ENCODE results near the gene GRIPAP1.

Gene GRIPAP1

DNA sequence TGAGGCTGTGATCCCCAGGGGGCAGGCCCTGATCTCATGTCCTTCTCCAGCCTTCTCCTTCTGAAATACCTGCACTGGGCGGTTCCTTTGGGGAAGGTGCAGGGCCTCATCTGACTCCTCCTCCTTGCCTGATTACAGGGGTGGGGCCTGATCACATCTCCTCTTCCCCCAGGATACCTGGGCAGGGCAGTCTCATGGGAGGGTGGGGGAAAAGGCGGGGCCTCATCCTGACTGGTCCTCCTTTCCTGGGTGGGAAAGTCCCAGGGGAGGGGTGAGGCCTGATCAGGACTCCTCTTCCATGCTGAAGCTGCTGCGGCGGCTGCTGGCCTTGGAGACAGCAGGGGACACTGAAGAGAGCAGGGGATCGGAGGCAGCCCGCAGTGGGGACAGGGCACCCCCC is 27.8 kb upstream of the GRIPAP1 start:
- H3K27me3 ChIP-seq (replicated peaks; ENCODE audit: control insufficient read depth, insufficient read depth, low read length), result no peaks in the 10 kb centered on the region
- DNase-seq (ENCODE audit: extremely low read depth, insufficient read length), result no peak
- no peak overlapping the region for H3K4me3 ChIP-seq (replicated peaks; ENCODE audit: low read depth, low read length)
- H3K36me3 ChIP-seq (ENCODE audit: control insufficient read depth, insufficient read depth, low read length), result peaks cover 8% of the 10 kb centered on the region
- TF ChIP-seq, protein P1, sequence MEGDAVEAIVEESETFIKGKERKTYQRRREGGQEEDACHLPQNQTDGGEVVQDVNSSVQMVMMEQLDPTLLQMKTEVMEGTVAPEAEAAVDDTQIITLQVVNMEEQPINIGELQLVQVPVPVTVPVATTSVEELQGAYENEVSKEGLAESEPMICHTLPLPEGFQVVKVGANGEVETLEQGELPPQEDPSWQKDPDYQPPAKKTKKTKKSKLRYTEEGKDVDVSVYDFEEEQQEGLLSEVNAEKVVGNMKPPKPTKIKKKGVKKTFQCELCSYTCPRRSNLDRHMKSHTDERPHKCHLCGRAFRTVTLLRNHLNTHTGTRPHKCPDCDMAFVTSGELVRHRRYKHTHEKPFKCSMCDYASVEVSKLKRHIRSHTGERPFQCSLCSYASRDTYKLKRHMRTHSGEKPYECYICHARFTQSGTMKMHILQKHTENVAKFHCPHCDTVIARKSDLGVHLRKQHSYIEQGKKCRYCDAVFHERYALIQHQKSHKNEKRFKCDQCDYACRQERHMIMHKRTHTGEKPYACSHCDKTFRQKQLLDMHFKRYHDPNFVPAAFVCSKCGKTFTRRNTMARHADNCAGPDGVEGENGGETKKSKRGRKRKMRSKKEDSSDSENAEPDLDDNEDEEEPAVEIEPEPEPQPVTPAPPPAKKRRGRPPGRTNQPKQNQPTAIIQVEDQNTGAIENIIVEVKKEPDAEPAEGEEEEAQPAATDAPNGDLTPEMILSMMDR (IDR thresholded peaks at IDR 0.05; ENCODE audit: insufficient read depth, low read length, poor library complexity, severe bottlenecking), result no peak

DNA sequence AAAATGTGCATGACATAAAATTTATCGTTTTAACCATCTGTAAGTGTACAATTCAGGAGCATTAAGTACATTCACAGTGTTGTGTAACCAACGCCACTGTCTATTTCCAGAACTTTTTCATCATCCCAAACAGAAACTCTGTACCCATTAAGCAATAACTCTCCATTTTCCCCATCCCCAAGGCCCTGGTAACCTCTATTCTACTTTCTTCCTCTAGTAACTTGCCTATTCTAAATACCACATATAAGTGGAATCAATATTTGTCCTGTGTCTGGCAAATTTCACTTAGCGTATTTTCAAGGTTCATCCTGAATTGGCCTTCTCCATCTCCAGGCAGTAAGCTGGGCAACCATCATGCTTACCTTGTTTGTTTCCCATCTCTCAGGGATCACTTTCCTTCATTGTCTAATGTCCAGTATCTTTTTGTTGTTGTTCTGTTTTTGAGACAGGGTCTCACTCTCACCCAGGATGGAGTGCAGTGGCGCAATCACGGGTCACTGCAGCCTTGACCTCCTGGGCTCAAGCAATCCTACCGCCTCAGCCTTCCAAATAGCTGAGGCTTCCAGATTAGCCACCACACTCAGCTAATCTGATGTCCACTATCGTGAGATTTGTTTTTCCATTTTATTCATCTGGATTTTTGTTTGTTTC is 17.7 kb upstream of the GRIPAP1 start:
- TF ChIP-seq, protein P1 (IDR thresholded peaks at IDR 0.05; ENCODE audit: insufficient read depth, low read length, poor library complexity, severe bottlenecking), result no peak
- DNase-seq (ENCODE audit: extremely low read depth, insufficient read length), result no peak
- Histone ChIP-seq H3K4me3 (replicated peaks; ENCODE audit: low read depth, low read length) (no peak overlapping the region), H3K27me3 (replicated peaks; ENCODE audit: control insufficient read depth, insufficient read depth, low read length) (no peaks in the 10 kb centered on the region), H3K36me3 (ENCODE audit: control insufficient read depth, insufficient read depth, low read length) (peaks cover 1% of the 10 kb centered on the region; the same call in 1 of the 2 replicates)

- Histone ChIP-seq H3K36me3 (ENCODE audit: control insufficient read depth, insufficient read depth, low read length) (no peaks in the 10 kb centered on the region), H3K27me3 (replicated peaks; ENCODE audit: control insufficient read depth, insufficient read depth, low read length) (no peaks in the 10 kb centered on the region), H3K4me3 (replicated peaks; ENCODE audit: low read depth, low read length) (no peak overlapping the region)
- TF ChIP-seq, protein P1 (IDR thresholded peaks at IDR 0.05; ENCODE audit: insufficient read depth, low read length, poor library complexity, severe bottlenecking), result no peak
- no peak for DNase-seq (ENCODE audit: extremely low read depth, insufficient read length)
Measured at GRCh38 chrX:49019050-49019449, 17.0 kb upstream of the GRIPAP1 start.

GRCh38 chrX:49003696-49004095 is 1.6 kb upstream of the GRIPAP1 start:
- no peak overlapping the region for H3K4me3 ChIP-seq (replicated peaks; ENCODE audit: low read depth, low read length)
- no peaks in the 10 kb centered on the region for H3K27me3 ChIP-seq (replicated peaks; ENCODE audit: control insufficient read depth, insufficient read depth, low read length)
- TF ChIP-seq, protein P1 (IDR thresholded peaks at IDR 0.05; ENCODE audit: insufficient read depth, low read length, poor library complexity, severe bottlenecking), result no peak
- no peak for DNase-seq (ENCODE audit: extremely low read depth, insufficient read length)
- 0 out of 2 replicates have a peak, but pooled peaks cover 2% of the 10 kb centered on the region for H3K36me3 ChIP-seq (ENCODE audit: control insufficient read depth, insufficient read depth, low read length)

- peaks cover 4% of the 10 kb centered on the region; the same call in 1 of the 2 replicates for H3K36me3 ChIP-seq (ENCODE audit: control insufficient read depth, insufficient read depth, low read length)
- TF ChIP-seq, protein P1 (IDR thresholded peaks at IDR 0.05; ENCODE audit: insufficient read depth, low read length, poor library complexity, severe bottlenecking), result no peak
- H3K4me3 ChIP-seq (replicated peaks; ENCODE audit: low read depth, low read length), result peak overlapping the region; percentile 71
- no peaks in the 10 kb centered on the region for H3K27me3 ChIP-seq (replicated peaks; ENCODE audit: control insufficient read depth, insufficient read depth, low read length)
- DNase-seq (ENCODE audit: extremely low read depth, insufficient read length), result no peak
Measured at GRCh38 chrX:49001521-49002090, 458 bp downstream of the GRIPAP1 start.
